Renal cortex interstitium (tissue), 11 donors: Measurements from ENCODE around the gene SHISA4. TPM values are rescaled to one million over a fixed set of nuclear protein-coding genes. Genes with fewer than 3 reads are reported as not detected.
"Not testable (repeated sequence)": the region's sequence is repeated elsewhere in the genome, so short reads cannot be mapped to it uniquely, and the experiment has no call there.

ENCODE experiments used
- DNase-seq, 11 donors: peaks; one replicate each; pipeline ENCODE4 v3.0.0-alpha.2; 2013; ENCODE audit warnings: low read depth in 9 of 11, low spot score in 4 of 11; ENCODE audit errors: extremely low read depth in 1 of 11
- polyA plus RNA-seq, 3 donors: library from polyadenylated mRNA; unstranded; fragments of 120-200 nt; gene quantifications; one replicate each; pipeline ENCODE4 v1.2.1, GENCODE V29; 2013; ENCODE audit not compliant: insufficient read length in 3 of 3

The SHISA4 gene
- polyA plus RNA-seq, 3 donors = 12.6 to 16.5 (median 14.2) TPM

DNA sequence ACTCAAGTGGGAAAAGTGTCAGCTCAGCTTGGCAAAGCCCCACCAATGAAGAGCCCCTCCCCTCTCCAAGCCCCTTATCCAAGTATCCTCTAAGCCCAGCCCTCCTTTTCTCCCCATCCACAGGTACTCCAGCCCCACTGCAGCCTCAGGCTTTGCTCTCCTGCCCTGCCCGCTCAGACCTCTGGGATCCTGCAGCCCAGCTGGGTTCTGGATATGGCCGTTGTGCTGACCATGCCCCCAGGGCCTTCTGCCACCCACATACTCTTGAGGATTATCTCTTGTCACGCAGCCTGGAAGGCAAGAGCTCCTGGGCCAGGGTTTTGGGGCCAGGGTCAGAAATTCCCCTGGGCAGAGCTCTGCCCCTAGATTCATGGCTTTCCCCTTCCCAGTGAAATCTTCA, 4.7 kb downstream of the SHISA4 start:
- DNase-seq = no peak

DNA sequence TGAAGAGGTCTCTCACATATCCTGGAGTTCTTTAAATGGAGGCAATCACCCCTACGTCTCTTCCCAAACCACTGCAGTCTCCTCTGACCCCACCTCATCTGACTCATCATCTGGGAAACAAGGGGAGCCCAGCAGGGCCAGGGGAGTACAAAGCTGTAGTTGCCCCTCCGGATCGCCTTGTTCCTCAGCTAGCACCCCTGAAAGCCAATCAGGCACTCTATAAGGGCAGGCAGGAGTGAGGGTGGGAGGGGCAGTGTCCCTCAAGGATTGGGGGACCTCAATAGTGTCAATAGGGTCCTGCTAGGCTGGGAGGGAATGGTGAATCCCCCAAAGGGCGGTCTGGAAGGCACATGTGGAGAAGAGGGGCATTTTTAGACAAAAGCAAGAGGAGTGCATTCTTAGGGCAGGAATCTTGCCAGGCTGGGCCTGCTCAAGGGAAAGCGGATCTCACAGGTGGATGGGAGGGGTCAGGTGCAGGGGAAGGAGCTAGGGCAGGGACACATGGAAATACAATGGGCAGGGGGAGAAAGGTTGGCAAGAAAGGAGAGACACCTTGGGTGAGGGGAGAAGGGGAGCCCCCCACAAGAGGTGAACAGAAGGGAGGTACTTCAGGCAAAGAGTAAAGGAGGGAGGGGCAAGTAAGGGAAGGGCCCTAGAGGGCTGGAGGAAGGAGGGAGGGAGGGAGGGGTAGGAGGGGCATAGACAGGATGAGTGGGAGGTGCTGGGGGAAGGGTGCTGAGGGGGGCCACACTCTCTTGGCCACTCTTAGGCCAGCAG, 5.8 kb downstream of the SHISA4 start:
- DNase-seq = no peak

DNA sequence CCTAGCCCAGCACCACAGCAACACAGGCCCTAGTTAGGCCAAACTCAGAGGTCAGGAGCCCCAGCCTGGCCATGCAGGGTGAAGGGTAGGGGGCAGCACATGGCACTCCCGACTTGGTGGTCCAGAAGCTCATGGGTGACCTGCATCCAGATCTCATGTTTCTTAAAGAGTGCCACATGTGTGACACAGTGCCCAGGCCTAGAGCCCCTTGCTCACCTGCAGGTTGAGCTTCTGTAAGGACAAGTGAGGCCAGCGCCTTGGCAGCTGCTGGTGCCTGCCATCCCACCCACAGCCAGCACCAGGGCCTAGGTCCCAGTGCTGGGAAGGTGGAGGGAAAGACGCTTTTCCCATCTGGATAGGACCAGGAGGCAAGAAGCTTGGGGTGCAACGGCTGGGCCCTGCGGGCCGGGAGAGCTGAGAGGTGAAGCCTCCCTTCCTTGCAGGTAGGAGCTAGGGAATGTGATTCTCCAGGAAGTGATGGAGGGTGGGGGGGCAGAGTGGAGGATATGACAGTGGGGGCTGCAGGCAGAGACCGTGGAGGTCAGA, 6.5 kb downstream of the SHISA4 start:
- DNase-seq = no peak

DNA sequence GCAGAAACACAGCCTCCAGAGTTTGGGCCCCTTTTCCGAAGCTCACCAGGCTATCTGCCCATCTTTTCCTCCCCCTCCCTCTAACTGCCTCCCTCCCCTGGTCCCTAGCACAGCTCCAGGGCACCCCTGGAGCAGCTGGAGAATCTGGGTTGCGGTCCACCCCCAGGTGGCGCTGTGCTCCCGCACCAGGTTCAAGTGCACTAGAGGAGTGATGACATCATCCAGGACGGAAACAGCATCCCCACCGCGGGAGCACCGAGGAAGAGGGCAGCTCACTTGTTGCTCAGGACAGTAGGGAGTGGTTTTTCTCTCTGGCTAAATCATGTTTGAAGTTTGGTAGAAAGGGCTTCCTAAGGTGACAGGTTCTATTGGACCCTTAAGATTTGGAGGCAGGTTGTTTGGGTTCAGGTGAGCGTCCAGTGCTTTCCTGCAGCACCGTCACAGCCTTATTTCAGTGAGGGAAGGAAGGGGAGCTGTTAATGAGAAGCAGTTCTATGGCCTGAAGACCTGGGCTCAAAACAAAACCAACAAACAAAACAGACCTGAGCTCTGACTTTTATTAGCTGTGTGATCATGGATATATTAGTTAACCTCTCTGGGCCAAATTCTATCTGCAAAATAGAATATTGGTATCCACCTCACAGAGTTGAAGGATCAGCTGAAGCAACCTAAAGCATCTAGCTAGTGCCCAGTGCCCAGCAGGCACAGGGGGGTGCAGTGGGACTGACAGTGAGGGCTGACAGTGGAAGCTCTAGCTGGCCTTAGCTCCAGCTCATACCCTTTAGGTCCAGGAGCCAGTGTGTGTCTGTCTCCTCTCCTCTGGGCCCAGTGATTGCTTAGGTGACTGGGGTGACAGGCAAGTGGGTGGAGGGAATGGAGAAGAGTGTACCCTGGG, 7.5 kb downstream of the SHISA4 start:
- peak; percentile 68 to 85 (median 81) for DNase-seq

DNA sequence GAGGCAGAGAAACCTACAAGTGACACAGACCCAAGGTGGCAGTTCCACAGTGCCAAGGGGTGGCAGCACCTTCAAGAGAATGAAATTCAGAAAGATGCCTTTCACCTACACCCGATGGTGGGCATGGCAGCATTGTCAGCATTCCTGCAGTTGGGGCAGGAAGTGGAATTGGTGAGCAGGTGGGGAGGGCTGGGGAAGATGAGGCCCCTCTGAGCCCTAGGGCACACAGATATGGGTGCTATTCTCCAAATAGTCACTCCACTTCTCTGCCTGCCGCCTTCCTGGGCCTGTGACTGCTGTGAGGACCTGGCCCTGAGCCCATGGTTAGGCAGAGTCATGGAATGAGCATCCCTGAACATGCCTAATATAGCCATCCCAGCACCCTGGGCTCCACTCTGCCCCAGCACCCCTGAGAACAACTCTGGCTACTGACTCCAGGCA, 8.3 kb downstream of the SHISA4 start:
- DNase-seq = no peak

DNA sequence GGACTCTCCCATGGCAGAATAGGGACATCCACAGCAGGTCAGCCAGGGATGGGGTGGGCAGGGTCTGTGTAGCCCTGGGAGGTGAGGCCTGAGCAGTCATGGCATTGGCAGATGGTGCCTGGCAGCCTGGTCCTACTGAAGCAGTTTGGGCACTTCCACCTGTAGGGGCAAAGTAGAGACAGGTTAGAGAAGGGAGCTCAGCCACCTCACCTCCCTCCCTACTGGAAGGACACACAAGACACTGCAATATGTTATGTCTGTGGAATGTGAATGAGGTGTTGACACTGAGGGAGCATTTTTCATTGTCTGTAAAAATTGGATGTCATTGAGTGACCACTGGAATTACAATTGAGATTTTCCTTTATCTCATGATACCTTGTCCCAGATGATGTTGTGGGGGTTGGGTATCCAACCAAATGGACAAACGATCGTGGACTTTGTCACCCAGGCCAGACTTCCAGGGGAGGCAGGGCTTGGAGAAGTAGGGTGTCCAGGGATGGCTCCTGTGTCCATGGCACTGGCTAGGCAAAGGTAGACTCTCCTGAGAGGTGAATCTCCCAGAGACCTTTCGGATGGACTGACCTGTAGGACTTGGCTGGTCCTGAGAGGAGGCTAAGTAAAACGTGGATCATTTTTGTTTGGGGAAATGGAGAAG, 9.7 kb downstream of the SHISA4 start:
- no peak for DNase-seq

DNA sequence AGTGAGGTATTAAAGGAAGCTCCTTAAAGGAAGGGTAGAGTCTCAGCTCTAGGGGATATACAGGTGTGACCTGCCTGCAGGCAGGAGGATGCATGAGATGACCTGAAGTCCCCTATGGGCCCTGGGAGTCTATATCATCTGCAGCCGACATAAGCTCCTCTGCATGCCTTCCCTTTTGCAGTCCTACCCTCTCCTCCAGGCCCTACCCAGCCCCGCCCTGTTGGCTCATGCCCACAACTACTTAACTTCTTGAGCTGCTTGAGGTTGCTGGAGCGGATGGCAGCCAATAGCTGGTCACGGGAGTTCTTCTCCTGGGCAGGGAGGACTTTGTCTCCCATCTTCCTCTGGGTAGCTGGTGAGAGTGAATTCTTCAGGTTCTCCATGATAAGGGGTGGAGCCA, 10.3 kb downstream of the SHISA4 start:
- no peak for DNase-seq

DNA sequence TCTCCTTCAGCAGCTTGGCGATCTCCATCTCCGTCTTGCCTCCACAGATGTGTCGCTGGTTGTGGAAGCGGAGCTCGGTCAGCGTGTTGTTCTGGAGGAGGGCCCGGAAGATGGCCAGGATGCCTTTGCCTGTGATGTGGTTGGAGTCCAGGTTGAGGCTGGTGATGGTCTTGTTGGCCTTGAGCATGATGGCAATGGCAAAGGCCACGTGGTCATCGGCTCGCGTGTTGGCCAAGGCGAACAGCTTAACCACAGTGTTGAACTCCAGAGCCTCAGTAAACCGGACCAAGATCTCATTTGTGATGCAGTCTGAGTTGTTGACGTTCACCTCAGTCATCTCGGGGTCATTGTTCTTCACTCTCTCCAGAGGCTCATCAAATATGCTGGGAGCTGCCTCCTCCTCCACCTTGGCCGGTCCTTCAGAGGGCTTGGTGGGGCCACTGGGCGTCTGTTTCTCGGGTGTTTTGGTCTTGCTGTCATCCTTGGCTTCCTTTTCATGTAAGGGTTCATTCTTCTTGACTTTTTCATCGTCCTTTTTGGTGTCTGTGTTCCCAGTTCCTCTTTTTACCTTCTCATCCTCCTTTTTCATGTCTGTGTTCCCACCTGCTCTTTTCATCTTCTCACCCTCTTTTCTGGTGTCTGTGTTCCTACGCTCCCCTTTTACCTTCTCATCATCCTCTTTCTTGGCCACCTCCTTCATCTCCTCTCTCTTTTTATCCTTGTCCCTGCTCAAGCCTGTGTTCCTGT, 11.2 kb downstream of the SHISA4 start:
- no peak for DNase-seq

DNA sequence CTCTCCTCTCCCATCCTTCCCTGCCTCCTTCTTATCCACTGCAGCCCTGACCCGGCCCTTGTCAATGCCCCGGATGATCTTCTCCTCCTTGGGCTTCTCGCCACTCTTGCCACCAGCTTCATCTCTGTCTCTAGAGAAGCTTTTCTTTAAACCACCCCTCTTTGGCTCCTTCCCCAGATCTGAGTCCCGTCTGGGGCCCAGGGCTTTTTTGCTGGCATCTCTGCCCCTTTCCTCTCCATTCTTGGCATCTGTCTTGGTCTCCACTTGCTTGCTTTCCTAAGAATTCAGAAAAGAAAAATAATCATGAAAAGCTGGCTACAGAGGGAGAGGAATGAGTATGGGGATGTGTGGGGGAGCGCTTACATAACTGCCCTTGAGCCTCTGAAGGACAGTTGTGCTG, 11.8 kb downstream of the SHISA4 start:
- DNase-seq = no peak

DNA sequence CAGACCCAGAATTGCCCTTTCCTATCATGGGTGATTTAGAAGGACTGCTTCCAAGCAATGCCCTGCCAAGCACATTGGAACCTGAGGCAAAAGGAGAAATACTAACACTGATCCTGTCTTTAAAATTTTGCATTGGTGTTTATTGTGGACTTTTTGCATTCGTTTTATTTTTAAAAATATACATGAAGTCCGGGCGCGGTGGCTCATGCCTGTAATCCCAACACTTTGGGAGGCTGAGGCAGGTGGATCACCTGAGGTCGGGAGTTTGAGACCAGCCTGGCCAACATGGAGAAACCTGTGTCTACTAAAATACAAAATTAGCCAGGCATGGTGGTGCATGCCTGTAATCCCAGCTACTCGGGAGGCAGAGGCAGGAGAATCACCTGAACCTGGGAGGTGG, 12.3 kb downstream of the SHISA4 start:
- DNase-seq = not testable (repeated sequence)

DNA sequence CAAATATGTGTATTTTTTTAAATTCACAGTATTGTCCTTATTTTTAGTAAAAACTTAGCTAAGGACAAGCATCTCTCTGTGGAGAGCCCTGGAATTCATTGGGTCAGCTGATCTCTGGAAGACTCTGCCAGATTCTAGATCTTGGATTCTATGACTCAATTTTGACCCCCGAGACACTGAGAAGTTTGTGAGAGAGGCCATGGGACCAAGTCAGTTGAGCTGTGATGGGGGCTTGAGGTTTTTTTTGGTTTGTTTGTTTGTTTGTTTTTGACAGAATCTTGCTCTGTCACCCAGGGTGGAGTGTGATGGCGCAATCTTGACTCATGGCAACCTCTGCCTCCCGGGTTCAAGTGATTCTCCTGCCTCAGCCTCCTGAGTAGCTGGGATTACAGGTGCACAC, 13.5 kb downstream of the SHISA4 start:
- DNase-seq = no peak

DNA sequence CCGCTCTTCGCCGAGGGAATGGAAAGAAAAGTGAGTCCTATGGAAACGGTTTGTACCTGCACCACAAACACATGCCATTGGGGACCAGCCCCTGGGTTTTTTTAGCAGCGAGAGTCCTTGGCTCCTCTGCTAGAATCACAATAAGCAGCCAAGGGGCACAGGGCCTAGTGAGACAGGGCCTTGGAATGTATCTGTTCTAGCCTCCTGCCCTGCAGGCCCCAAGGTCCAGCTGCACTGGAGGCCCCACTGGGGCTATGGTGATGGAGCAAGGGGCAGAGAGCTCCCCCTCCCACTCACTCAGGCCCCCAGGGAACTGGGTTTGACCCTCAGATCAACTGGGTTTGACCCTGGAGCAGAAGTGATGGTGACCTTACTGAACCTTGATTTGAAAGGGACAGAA, 14.4 kb downstream of the SHISA4 start:
- DNase-seq = no peak

DNA sequence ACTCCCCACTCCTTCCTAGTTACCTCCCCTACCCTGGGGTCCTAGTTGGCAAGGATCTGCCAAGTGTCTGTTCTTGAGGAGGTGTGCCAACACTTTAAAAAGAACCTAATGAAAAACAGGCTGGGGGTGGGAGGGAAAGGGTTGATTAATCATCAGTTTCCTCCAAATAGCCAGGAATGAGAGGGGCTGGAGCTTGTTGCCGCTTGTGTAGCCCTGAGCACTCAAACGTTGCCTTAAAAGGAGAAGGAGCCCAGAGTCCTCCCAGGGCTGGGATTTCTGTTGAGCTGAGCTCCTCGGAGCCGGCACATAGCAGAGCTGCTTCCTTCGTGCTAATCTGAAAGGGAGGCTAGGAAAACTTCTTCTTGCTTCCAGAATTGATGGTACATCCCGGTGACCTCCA, 15.9 kb downstream of the SHISA4 start:
- DNase-seq = peak in 7 of 11 donors; percentile 30 to 65 (median 43)

DNA sequence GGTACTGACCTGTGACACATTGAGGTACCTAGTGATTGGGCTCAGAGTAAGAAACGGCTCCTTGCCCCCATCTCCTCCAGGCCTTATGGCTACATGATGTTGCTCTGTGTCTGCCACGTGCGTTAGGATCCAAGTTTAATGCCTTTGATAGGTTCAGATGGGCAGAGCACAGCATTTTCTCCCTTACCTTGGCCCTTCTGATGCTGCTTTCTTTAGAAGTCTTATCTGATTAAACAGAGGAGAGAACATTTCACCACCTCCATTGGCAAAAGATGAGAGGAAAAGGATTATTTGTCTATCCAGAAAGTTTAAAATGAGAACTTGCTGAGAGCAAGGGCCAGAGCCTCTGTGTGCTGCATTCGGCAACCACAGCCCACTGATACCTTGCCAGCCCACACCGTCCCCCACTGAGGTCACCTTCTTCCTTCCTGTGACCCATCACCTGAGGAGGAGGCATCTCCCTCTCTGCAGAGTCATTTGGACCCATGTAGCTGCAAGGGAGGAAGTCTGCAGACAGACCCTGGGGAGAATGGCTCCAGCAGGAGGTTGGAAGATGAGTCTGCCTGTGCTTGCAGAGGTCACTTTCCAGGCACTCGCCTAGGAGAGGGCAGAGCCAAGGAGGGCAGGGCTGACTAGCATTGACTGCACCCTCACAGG, 16.7 kb downstream of the SHISA4 start:
- no peak for DNase-seq

DNA sequence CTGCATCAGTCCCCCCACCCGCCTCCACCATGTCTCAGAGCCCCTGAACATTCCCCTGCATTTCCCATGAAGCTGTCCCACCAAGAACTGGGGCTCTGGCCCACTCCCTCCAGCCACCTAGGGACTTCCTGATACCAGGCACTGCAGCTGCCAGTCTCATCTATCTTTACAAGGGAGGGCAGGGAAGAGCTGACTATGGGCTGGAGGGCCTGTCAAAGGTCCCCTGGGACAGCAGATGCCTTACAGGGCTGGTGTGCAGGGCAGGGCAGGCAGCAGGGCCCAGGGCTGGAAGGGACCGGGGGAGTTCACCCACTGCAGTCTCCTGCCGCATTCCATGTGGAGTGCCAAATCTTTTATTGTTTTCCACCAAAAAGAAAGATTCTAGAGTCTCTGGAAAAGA, 17.6 kb downstream of the SHISA4 start:
- no peak for DNase-seq

DNA sequence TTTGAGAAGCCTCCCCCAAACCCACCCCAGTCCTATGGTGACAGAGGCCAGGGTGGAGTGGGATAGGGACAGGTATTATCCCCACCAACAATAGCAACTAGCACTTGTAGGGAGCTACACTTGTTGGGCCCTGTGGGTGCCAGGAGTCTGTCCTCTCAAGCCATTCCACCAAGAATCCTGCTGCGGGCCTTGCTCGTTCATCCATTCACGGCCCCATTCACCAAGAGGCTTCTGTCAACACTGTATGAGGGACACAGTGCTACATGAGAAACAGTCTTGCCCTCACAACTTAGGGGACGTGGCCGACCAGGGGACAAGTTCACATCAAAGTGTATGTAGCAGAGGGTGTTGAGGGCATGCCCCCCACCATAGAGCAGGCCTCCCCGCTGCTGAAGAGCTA, 18.9 kb downstream of the SHISA4 start:
- DNase-seq = no peak

DNA sequence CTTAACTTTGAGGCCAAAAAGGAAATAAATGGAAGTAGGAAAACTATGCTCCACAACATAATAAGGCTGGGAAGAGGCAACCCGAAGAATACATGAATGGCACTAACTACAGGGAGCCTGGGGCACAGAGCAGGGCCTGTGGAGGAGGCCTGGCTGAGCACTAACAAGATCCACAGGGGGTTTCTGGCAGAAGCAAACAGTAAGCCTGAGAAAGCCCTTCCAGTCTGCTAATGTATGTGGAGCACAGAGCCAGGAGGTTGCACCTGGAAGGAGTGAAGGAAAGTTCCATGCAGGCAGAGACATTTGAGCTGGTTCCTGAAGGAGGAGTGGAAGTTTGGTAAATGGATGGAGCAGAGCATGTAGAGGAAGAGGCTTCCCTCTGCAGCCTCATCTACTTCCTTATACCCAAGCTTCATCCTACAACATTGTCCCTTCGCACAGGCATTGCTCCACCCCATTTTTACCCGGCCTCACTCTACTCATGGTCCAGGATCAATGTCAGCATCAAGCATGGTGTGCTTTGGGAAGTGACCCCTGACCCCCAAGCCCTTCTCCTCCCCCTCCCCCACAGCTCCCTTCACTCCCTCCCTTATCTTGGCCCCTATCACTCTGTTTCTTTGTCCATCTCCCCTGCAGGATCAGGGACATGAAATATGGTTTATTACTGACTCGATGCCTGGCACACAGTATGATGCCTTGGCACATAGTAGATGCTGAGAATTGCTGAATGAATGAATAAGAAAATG, 23.3 kb downstream of the SHISA4 start:
- DNase-seq = no peak

DNA sequence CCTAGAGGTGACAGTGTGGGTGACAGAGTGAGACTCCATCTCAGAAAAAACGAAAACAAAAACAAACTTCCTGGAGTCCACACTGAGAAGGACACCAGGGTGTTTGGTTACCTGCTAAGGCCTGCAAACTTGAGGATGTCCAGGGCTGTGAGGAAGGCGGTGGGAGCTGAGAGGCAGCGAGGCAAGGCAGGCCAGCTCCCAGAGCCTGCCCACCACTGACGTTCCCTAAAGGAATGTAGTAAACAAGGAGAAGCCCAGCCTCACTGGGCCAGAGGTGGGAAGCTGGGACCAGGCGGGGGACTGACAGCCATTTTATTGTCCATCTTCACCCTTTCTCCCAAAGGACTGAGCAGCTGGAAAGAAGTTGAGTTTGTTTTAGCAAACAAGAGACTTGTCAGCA, 24.1 kb downstream of the SHISA4 start:
- peak in 5 of 11 donors; percentile 35 to 63 (median 48) for DNase-seq
